ENCODE measurements around the gene MYOZ3. TPM values are rescaled to one million over a fixed set of nuclear protein-coding genes. Genes with fewer than 3 reads are reported as not detected.

Gene MYOZ3
- total and polyA plus RNA-seq, 7 donors: 0.16 to 0.92 (median 0.55) TPM; not detected in 2

DNA sequence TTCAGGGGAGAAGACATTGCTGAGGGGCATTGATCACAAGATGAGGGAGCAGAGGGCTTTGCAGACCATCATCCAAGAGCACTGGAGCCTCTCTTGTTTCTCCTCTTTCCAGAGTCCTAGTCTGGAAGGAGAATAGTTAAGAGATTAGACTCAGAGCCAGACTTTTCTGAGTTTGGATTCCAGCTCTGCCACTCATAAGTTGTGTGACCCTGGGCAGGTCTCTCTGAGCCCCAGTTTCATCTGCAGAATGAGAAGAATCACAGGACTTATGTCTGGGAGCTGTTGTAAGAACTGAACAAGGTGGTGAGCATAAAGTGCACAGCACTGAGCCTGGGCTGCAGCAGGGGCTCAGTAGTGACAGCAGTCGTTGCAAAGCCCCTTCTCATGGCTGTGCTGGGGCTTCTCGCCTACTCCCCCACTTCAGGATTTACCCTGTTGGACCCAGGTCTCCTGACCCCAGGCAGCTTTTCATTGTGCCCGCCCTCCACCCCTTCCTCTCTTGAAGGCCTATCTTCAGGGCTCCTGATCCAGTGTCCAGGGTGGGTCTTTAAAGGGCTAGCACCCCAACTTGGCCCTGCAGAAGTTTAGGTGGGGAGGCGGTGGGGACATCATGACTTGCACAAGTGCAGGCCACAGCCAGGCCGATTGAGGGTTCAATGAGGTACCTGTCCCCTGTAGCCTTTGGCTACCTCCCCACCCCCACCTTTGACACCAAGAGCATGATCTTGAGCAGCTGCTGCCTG is 19.1 kb upstream of the MYOZ3 start:
- Histone ChIP-seq H3K4me1 (peaks cover 0 to 85% (median 76%) of the 10 kb centered on the region in 4 donors), H3K27ac (peak overlapping the region; percentile 72 to 86 (median 80)), H3K27me3 (no peaks in the 10 kb centered on the region), H3K9me3 (no peaks in the 10 kb centered on the region), H3K4me3 (no peak overlapping the region), H3K36me3 (no peaks in the 10 kb centered on the region)
- no peak for TF ChIP-seq EP300 (IDR thresholded peaks at IDR 0.05)
- TF ChIP-seq POLR2A (IDR thresholded peaks at IDR 0.05): no peak
- TF ChIP-seq, protein P1, sequence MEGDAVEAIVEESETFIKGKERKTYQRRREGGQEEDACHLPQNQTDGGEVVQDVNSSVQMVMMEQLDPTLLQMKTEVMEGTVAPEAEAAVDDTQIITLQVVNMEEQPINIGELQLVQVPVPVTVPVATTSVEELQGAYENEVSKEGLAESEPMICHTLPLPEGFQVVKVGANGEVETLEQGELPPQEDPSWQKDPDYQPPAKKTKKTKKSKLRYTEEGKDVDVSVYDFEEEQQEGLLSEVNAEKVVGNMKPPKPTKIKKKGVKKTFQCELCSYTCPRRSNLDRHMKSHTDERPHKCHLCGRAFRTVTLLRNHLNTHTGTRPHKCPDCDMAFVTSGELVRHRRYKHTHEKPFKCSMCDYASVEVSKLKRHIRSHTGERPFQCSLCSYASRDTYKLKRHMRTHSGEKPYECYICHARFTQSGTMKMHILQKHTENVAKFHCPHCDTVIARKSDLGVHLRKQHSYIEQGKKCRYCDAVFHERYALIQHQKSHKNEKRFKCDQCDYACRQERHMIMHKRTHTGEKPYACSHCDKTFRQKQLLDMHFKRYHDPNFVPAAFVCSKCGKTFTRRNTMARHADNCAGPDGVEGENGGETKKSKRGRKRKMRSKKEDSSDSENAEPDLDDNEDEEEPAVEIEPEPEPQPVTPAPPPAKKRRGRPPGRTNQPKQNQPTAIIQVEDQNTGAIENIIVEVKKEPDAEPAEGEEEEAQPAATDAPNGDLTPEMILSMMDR (IDR thresholded peaks at IDR 0.05): no peak
- no peak for TF ChIP-seq POLR2AphosphoS5 (IDR thresholded peaks at IDR 0.05)
- intact Hi-C loops (cut with DNase I): loop anchor here (2.0 kb wide), 1 partner anchor 17 kb away; no protein-coding TSS in a partner anchor
- no peak for DNase-seq
- WGBS, 2 donors: 79 to 87% methylated on average over 5 of the region's 5 CpGs

DNA sequence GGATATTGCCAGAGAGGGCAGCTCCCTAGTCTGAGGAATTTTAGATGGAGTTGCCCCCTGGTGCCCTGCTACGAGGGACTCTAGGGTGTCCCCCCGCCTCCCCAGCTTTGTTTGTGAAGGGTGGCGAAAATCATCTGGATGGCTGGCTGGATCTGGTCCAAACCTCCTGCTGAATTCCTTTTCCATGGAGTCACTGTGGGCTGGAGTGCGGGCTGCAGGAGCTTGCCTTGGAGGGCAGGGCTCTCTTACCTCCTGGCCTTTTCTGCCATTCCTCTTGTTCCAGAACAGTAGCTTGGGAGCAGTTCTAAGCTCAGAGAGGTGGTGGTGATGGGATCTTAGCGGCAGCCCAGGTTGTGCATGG is 18.5 kb upstream of the MYOZ3 start:
- TF ChIP-seq EP300 (IDR thresholded peaks at IDR 0.05) (no peak), POLR2A (IDR thresholded peaks at IDR 0.05) (no peak), POLR2AphosphoS5 (IDR thresholded peaks at IDR 0.05) (peak in 3 of 4 donors; percentile 22 to 36 (median 36))
- Histone ChIP-seq H3K27ac (peak overlapping the region; percentile 72 to 86 (median 80)), H3K36me3 (no peaks in the 10 kb centered on the region), H3K4me3 (no peak overlapping the region), H3K27me3 (no peaks in the 10 kb centered on the region), H3K9me3 (no peaks in the 10 kb centered on the region), H3K4me1 (peaks cover 0 to 80% (median 74%) of the 10 kb centered on the region in 4 donors)
- WGBS, 2 donors: 49 to 56% methylated on average over 5 of the region's 5 CpGs
- intact Hi-C loops (cut with DNase I): no loop called here
- DNase-seq: peak; percentile 94

DNA sequence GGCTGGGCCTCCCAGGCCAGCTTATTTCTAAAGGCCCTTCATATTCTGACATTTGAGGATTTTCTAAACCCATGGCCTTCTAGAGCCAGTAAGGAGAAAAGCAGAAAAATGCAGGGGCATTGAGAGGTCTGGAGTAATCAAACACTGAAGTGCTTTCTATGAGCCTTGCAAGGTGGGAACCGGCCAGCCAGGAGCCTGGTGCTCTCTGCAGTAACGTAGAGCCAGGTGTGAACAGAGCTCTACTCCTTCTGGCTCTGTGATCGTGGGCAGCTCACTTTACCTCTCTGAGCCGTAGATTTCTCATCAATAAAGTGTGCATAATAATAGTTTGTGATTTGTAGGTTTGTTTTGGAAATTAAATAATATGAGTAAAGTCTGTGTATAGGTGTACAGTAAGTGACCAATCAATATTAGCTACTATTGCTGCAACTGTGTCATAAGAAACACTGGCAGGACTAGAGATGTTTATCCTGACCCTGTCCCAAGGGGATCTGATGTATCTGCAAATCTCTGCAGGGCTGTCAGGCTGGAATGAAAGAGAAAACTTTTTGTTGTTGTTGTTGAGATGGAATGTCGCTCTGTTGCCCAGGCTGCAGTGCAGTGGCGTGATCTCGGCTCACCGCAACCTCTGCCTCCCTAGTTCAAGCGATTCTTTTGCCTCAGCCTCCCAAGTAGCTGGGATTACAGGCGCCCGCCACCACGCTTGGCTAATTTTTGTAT is 17.9 kb upstream of the MYOZ3 start:
- Histone ChIP-seq H3K27me3 (no peaks in the 10 kb centered on the region), H3K36me3 (peaks cover 0 to under 1% (median 0%) of the 10 kb centered on the region in 4 donors), H3K9me3 (no peaks in the 10 kb centered on the region), H3K4me3 (no peak overlapping the region), H3K27ac (peak overlapping the region; percentile 72 to 86 (median 80)), H3K4me1 (peaks cover 0 to 80% (median 72%) of the 10 kb centered on the region in 4 donors)
- intact Hi-C loops (cut with DNase I): no loop called here
- 91% methylated on average over 12 of the region's 12 CpGs for WGBS, 2 donors
- TF ChIP-seq POLR2A (IDR thresholded peaks at IDR 0.05) (no peak), POLR2AphosphoS5 (IDR thresholded peaks at IDR 0.05) (no peak), EP300 (IDR thresholded peaks at IDR 0.05) (no peak)
- TF ChIP-seq, protein P1 (IDR thresholded peaks at IDR 0.05): no peak
- DNase-seq: no peak

DNA sequence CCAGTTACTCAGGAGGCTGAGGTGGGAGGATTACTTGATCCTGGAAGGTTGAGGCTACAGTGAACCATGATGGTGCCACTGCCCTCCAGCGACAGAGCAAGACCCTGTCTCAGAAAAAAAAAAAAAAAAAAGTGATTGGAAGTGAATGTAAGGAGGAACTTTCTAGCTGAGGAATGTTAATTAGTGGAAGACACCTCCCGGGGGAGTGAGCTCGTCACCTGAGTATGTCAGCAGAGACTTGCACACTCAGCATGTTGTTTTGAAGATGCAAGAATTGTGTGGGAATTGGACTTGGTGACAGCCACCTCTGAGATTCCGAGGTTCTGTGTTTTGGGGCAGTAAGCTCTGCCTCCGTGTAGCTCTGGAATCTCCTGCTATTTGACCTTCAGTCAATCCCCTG is 17.0 kb upstream of the MYOZ3 start:
- Histone ChIP-seq H3K27me3 (no peaks in the 10 kb centered on the region), H3K4me3 (no peak overlapping the region), H3K4me1 (peaks cover 0 to 81% (median 69%) of the 10 kb centered on the region in 4 donors), H3K36me3 (peaks cover 0 to 10% (median 2%) of the 10 kb centered on the region in 4 donors), H3K9me3 (no peaks in the 10 kb centered on the region), H3K27ac (peak overlapping the region; percentile 65 to 85 (median 74))
- intact Hi-C loops (cut with DNase I): no loop called here
- WGBS, 2 donors: 84 to 85% methylated on average over 5 of the region's 5 CpGs
- no peak for DNase-seq
- TF ChIP-seq POLR2AphosphoS5 (IDR thresholded peaks at IDR 0.05): no peak
- TF ChIP-seq, protein P1 (IDR thresholded peaks at IDR 0.05): no peak
- no peak for TF ChIP-seq POLR2A (IDR thresholded peaks at IDR 0.05)
- no peak for TF ChIP-seq EP300 (IDR thresholded peaks at IDR 0.05)

DNA sequence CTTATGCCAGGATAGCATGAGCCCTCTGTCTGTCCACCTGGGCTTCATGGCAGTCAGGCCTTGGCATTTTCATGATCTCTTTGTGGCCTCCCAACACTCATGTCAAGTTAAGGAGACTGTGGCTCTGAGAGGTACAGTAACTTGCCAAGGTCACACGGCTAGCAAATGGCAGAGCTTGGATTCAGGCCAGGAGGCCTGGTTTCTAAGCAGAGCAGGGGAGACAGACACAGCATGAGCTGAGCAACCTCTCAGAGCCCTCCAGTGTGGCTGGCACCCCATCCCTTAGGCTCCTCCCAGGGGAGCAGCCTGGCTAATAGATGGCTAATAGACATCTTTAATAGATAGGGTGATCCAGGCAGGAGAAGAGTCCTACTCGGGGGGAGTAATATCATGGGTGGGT is 16.5 kb upstream of the MYOZ3 start:
- no peak for DNase-seq
- H3K9me3 ChIP-seq: no peaks in the 10 kb centered on the region
- no peak overlapping the region for H3K4me3 ChIP-seq
- peaks cover 0 to 14% (median 4%) of the 10 kb centered on the region in 4 donors for H3K36me3 ChIP-seq
- TF ChIP-seq EP300 (IDR thresholded peaks at IDR 0.05): no peak
- TF ChIP-seq POLR2AphosphoS5 (IDR thresholded peaks at IDR 0.05): no peak
- TF ChIP-seq POLR2A (IDR thresholded peaks at IDR 0.05): no peak
- TF ChIP-seq, protein P1 (IDR thresholded peaks at IDR 0.05): no peak
- WGBS, 2 donors: 65 to 79% methylated on average over 2 of the region's 2 CpGs
- peaks cover 0 to 76% (median 67%) of the 10 kb centered on the region in 4 donors for H3K4me1 ChIP-seq
- intact Hi-C loops (cut with DNase I): no loop called here
- peak overlapping the region; percentile 22 to 85 (median 70) for H3K27ac ChIP-seq
- H3K27me3 ChIP-seq: no peaks in the 10 kb centered on the region

Measured in sigmoid colon (tissue), 7 donors.